ENCODE results near the gene TOR1B. TPM values are rescaled to one million over a fixed set of nuclear protein-coding genes. Genes with fewer than 3 reads are reported as not detected.
"Not testable (repeated sequence)": the region's sequence is repeated elsewhere in the genome, so short reads cannot be mapped to it uniquely, and the experiment has no call there.

Gene TOR1B
- polyA plus RNA-seq, 1 donor from 2014 or later, result 52.2 TPM

- no peaks in the 10 kb centered on the region for H3F3A ChIP-seq (ENCODE audit: insufficient read depth, low read length, poor library complexity, severe bottlenecking)
- H2AFZ ChIP-seq (ENCODE audit: low read depth, low read length), result no peak overlapping the region
- no peaks in the 10 kb centered on the region for H4K20me1 ChIP-seq (ENCODE audit: insufficient read depth)
- H3K27me3 ChIP-seq (ENCODE audit: insufficient read depth, low read depth, low read length), result no peaks in the 10 kb centered on the region
- H3K36me3 ChIP-seq (ENCODE audit: insufficient read depth, low read length), result no peaks in the 10 kb centered on the region
- TF ChIP-seq SMC3 (conservative IDR thresholded peaks at IDR 0.05; ENCODE audit: poor library complexity) (no peak), EP300 (conservative IDR thresholded peaks at IDR 0.05; ENCODE audit: poor library complexity, severe bottlenecking) (no peak), EZH2 (IDR thresholded peaks at IDR 0.05; ENCODE audit: borderline replicate concordance, insufficient read depth, low read length, poor library complexity, severe bottlenecking) (no peak), CTCF (IDR thresholded peaks at IDR 0.05; ENCODE audit: poor library complexity, severe bottlenecking) (no peak), REST (IDR thresholded peaks at IDR 0.05; ENCODE audit: borderline replicate concordance) (no peak), MXI1 (conservative IDR thresholded peaks at IDR 0.05; ENCODE audit: poor library complexity, severe bottlenecking) (no peak), TAF1 (IDR thresholded peaks at IDR 0.05; ENCODE audit: low read depth) (no peak)
- H3K4me2 ChIP-seq (ENCODE audit: low read length), result no peak overlapping the region
- no peaks in the 10 kb centered on the region for H3K79me2 ChIP-seq (replicated peaks; ENCODE audit: insufficient read depth, low read length)
- H3K9me2 ChIP-seq (ENCODE audit: insufficient read depth, low read length), result no peaks in the 10 kb centered on the region
- no peak overlapping the region for H3K27ac ChIP-seq (ENCODE audit: low read length)
- no peak overlapping the region for H3K9ac ChIP-seq (ENCODE audit: low read length)
- no peak overlapping the region for H3K4me3 ChIP-seq (ENCODE audit: low read length)
- no peaks in the 10 kb centered on the region for H3K9me3 ChIP-seq (ENCODE audit: low read length)
These were observed 27.6 kb upstream of the TOR1B start for GRCh38 chr9:129775448-129775798.

GRCh38 chr9:129776096-129776495 is 26.9 kb upstream of the TOR1B start:
- not testable (repeated sequence) for H3K4me2 ChIP-seq (ENCODE audit: low read length); H4K20me1 ChIP-seq (ENCODE audit: insufficient read depth); H3K27ac ChIP-seq (ENCODE audit: low read length); H3K79me2 ChIP-seq (replicated peaks; ENCODE audit: insufficient read depth, low read length); H3K9me2 ChIP-seq (ENCODE audit: insufficient read depth, low read length); H3F3A ChIP-seq (ENCODE audit: insufficient read depth, low read length, poor library complexity, severe bottlenecking); H3K4me3 ChIP-seq (ENCODE audit: low read length); H3K36me3 ChIP-seq (ENCODE audit: insufficient read depth, low read length); H3K9ac ChIP-seq (ENCODE audit: low read length); H2AFZ ChIP-seq (ENCODE audit: low read depth, low read length); H3K9me3 ChIP-seq (ENCODE audit: low read length); H3K27me3 ChIP-seq (ENCODE audit: insufficient read depth, low read depth, low read length)

GRCh38 chr9:129776566-129776937 is 26.4 kb upstream of the TOR1B start:
- no peaks in the 10 kb centered on the region for H4K20me1 ChIP-seq (ENCODE audit: insufficient read depth)
- no peak overlapping the region for H3K27ac ChIP-seq (ENCODE audit: low read length)
- H2AFZ ChIP-seq (ENCODE audit: low read depth, low read length), result no peak overlapping the region
- H3K36me3 ChIP-seq (ENCODE audit: insufficient read depth, low read length), result no peaks in the 10 kb centered on the region
- no peaks in the 10 kb centered on the region for H3K79me2 ChIP-seq (replicated peaks; ENCODE audit: insufficient read depth, low read length)
- H3K9ac ChIP-seq (ENCODE audit: low read length), result no peak overlapping the region
- H3K9me2 ChIP-seq (ENCODE audit: insufficient read depth, low read length), result no peaks in the 10 kb centered on the region
- H3K27me3 ChIP-seq (ENCODE audit: insufficient read depth, low read depth, low read length), result no peaks in the 10 kb centered on the region
- TF ChIP-seq SMC3 (conservative IDR thresholded peaks at IDR 0.05; ENCODE audit: poor library complexity) (no peak), MXI1 (conservative IDR thresholded peaks at IDR 0.05; ENCODE audit: poor library complexity, severe bottlenecking) (no peak), TAF1 (IDR thresholded peaks at IDR 0.05; ENCODE audit: low read depth) (no peak), EZH2 (IDR thresholded peaks at IDR 0.05; ENCODE audit: borderline replicate concordance, insufficient read depth, low read length, poor library complexity, severe bottlenecking) (no peak), REST (IDR thresholded peaks at IDR 0.05; ENCODE audit: borderline replicate concordance) (no peak), RAD21 (conservative IDR thresholded peaks at IDR 0.05) (no peak)
- no peaks in the 10 kb centered on the region for H3K9me3 ChIP-seq (ENCODE audit: low read length)
- no peaks in the 10 kb centered on the region for H3F3A ChIP-seq (ENCODE audit: insufficient read depth, low read length, poor library complexity, severe bottlenecking)
- no peak overlapping the region for H3K4me2 ChIP-seq (ENCODE audit: low read length)
- H3K4me3 ChIP-seq (ENCODE audit: low read length), result no peak overlapping the region
